ENCODE data around the gene CHD5.
A peak's percentile ranks its signal among the peaks of the same experiment; 100 is the strongest.
"Not testable (repeated sequence)": the region's sequence is repeated elsewhere in the genome, so short reads cannot be mapped to it uniquely, and the experiment has no call there.

CHD5 gene

GRCh38 chr1:6068073-6068472 lies 112.0 kb downstream of the CHD5 start:
- Histone ChIP-seq H3K9me3 (ENCODE audit: insufficient read depth, low read depth, low read length) (no peaks in the 10 kb centered on the region), H2BK120ac (ENCODE audit: insufficient read depth, low read length, poor library complexity) (no peak overlapping the region), H3K79me2 (ENCODE audit: control insufficient read depth, insufficient read depth, low read length, poor library complexity) (no peaks in the 10 kb centered on the region), H3K4me2 (ENCODE audit: low read length) (no peak overlapping the region), H4K12ac (ENCODE audit: low read depth, low read length) (no peak overlapping the region), H3K27ac (ENCODE audit: low read depth, low read length) (no peak overlapping the region), H2BK5ac (ENCODE audit: low read depth, low read length, poor library complexity) (no peak overlapping the region), H3K79me1 (ENCODE audit: low read length) (no peaks in the 10 kb centered on the region), H2BK12ac (ENCODE audit: low read length) (no peak overlapping the region), H3K9ac (ENCODE audit: low read length) (no peak overlapping the region), H3K4me1 (ENCODE audit: control insufficient read depth in 1 of 2, insufficient read depth in 2 of 2, low read length in 2 of 2) (no peaks in the 10 kb centered on the region), H2AK5ac (ENCODE audit: low read length) (no peak overlapping the region), H3K14ac (ENCODE audit: low read length) (no peak overlapping the region), H3K4ac (ENCODE audit: low read depth, low read length) (no peak overlapping the region), H3K27me3 (ENCODE audit: insufficient read depth, low read length) (no peaks in the 10 kb centered on the region), H4K91ac (ENCODE audit: low read depth, low read length) (no peak overlapping the region), H3K36me3 (ENCODE audit: control insufficient read depth in 1 of 2, insufficient read depth in 2 of 2, low read length in 2 of 2) (no peaks in the 10 kb centered on the region), H3K4me3 (ENCODE audit: low read depth, low read length) (no peak overlapping the region), H4K8ac (ENCODE audit: low read depth, low read length) (no peak overlapping the region), H3K23ac (ENCODE audit: low read length) (no peak overlapping the region), H3K18ac (ENCODE audit: low read length) (no peak overlapping the region), H2AFZ (ENCODE audit: insufficient read depth, low read length, poor library complexity) (no peak overlapping the region)
- DNase-seq = no peak
- no CpG with 5 or more reads among the region's 5 CpGs for WGBS (ENCODE audit: extremely low coverage, insufficient coverage, insufficient read length)

DNA sequence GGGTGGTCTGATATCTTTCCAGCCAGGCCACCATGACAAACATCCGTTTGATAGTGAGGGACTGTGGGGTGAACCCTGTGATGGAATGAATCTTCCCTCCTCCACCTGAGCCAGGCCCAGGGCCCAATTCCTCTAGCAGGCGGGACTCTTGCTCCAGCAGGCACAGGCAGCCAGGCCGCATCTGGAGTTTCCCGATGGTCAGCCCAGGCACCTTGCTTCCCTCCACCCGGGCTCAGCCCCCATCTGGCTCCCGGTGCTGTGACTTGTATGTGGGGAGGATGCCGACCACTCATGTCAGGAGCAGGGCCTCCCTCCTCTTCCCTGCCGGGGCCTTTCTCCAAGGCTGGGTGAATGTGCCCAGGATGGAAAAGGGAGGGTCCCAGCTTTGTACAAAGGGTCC lies 113.4 kb downstream of the CHD5 start:
- H2BK12ac ChIP-seq (ENCODE audit: low read length) = no peak overlapping the region
- no peak overlapping the region for H3K4ac ChIP-seq (ENCODE audit: low read depth, low read length)
- no peaks in the 10 kb centered on the region for H3K36me3 ChIP-seq (ENCODE audit: control insufficient read depth in 1 of 2, insufficient read depth in 2 of 2, low read length in 2 of 2)
- no peak overlapping the region for H4K12ac ChIP-seq (ENCODE audit: low read depth, low read length)
- H3K23ac ChIP-seq (ENCODE audit: low read length) = no peak overlapping the region
- H3K4me1 ChIP-seq (ENCODE audit: control insufficient read depth in 1 of 2, insufficient read depth in 2 of 2, low read length in 2 of 2) = no peaks in the 10 kb centered on the region
- no peak for DNase-seq
- H2BK5ac ChIP-seq (ENCODE audit: low read depth, low read length, poor library complexity) = no peak overlapping the region
- H3K9ac ChIP-seq (ENCODE audit: low read length) = no peak overlapping the region
- no peaks in the 10 kb centered on the region for H3K79me2 ChIP-seq (ENCODE audit: control insufficient read depth, insufficient read depth, low read length, poor library complexity)
- H2BK120ac ChIP-seq (ENCODE audit: insufficient read depth, low read length, poor library complexity) = no peak overlapping the region
- H3K4me3 ChIP-seq (ENCODE audit: low read depth, low read length) = no peak overlapping the region
- no peak overlapping the region for H4K8ac ChIP-seq (ENCODE audit: low read depth, low read length)
- H2AK5ac ChIP-seq (ENCODE audit: low read length) = no peak overlapping the region
- H3K18ac ChIP-seq (ENCODE audit: low read length) = no peak overlapping the region
- H3K4me2 ChIP-seq (ENCODE audit: low read length) = no peak overlapping the region
- H3K14ac ChIP-seq (ENCODE audit: low read length) = no peak overlapping the region
- no peaks in the 10 kb centered on the region for H3K79me1 ChIP-seq (ENCODE audit: low read length)
- H4K91ac ChIP-seq (ENCODE audit: low read depth, low read length) = no peak overlapping the region
- H3K9me3 ChIP-seq (ENCODE audit: insufficient read depth, low read depth, low read length) = no peaks in the 10 kb centered on the region
- H2AFZ ChIP-seq (ENCODE audit: insufficient read depth, low read length, poor library complexity) = no peak overlapping the region
- no peaks in the 10 kb centered on the region for H3K27me3 ChIP-seq (ENCODE audit: insufficient read depth, low read length)
- no peak overlapping the region for H3K27ac ChIP-seq (ENCODE audit: low read depth, low read length)
- no CpG with 5 or more reads among the region's 8 CpGs for WGBS (ENCODE audit: extremely low coverage, insufficient coverage, insufficient read length)

GRCh38 chr1:6065093-6065858 lies 114.8 kb downstream of the CHD5 start:
- Histone ChIP-seq H3K4me1 (ENCODE audit: control insufficient read depth in 1 of 2, insufficient read depth in 2 of 2, low read length in 2 of 2) (peaks cover under 1% of the 10 kb centered on the region in 2 experiments), H4K12ac (ENCODE audit: low read depth, low read length) (no peak overlapping the region), H2AK5ac (ENCODE audit: low read length) (no peak overlapping the region), H3K36me3 (ENCODE audit: control insufficient read depth in 1 of 2, insufficient read depth in 2 of 2, low read length in 2 of 2) (no peaks in the 10 kb centered on the region), H3K9ac (ENCODE audit: low read length) (no peak overlapping the region), H3K79me1 (ENCODE audit: low read length) (no peaks in the 10 kb centered on the region), H3K27ac (ENCODE audit: low read depth, low read length) (no peak overlapping the region), H3K79me2 (ENCODE audit: control insufficient read depth, insufficient read depth, low read length, poor library complexity) (no peaks in the 10 kb centered on the region), H3K9me3 (ENCODE audit: insufficient read depth, low read depth, low read length) (no peaks in the 10 kb centered on the region), H2BK120ac (ENCODE audit: insufficient read depth, low read length, poor library complexity) (no peak overlapping the region), H4K91ac (ENCODE audit: low read depth, low read length) (no peak overlapping the region), H2BK5ac (ENCODE audit: low read depth, low read length, poor library complexity) (no peak overlapping the region), H3K27me3 (ENCODE audit: insufficient read depth, low read length) (no peaks in the 10 kb centered on the region), H3K14ac (ENCODE audit: low read length) (no peak overlapping the region), H4K8ac (ENCODE audit: low read depth, low read length) (no peak overlapping the region), H3K4me3 (ENCODE audit: low read depth, low read length) (no peak overlapping the region), H3K23ac (ENCODE audit: low read length) (no peak overlapping the region), H3K4ac (ENCODE audit: low read depth, low read length) (no peak overlapping the region), H3K4me2 (ENCODE audit: low read length) (no peak overlapping the region), H2BK12ac (ENCODE audit: low read length) (no peak overlapping the region), H2AFZ (ENCODE audit: insufficient read depth, low read length, poor library complexity) (no peak overlapping the region), H3K18ac (ENCODE audit: low read length) (no peak overlapping the region)
- no CpG with 5 or more reads among the region's 28 CpGs for WGBS (ENCODE audit: extremely low coverage, insufficient coverage, insufficient read length)
- DNase-seq = peak; percentile 77 to 78

DNA sequence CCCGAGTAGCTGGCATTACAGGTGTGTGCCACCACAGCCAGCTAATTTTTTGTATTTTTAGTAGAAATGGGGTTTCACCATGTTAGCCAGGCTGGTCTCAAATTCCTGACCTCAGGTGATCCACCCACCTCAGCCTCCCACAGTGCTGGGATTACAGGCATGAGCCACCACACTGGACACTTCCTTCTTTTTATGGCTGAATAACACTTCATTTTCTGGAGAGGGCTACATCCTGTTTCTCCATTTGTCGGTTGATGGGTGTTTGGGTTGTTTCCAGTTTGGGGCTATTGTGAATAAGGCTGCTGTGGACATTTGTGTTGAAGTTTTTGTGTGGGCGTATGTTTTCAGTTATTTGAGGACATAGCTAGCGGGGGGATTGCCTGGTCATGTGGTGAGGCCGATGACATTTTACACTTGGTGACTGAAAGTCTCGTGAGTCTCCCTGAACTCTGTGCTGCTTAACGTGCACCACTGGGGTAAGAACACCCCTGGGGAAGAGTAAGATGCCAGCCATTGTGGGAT lies 116.5 kb downstream of the CHD5 start:
- not testable (repeated sequence) for H2BK5ac ChIP-seq (ENCODE audit: low read depth, low read length, poor library complexity); H2BK12ac ChIP-seq (ENCODE audit: low read length); H3K36me3 ChIP-seq (ENCODE audit: control insufficient read depth in 1 of 2, insufficient read depth in 2 of 2, low read length in 2 of 2); H3K18ac ChIP-seq (ENCODE audit: low read length); H3K79me1 ChIP-seq (ENCODE audit: low read length); H3K9me3 ChIP-seq (ENCODE audit: insufficient read depth, low read depth, low read length); H3K4me3 ChIP-seq (ENCODE audit: low read depth, low read length); H3K9ac ChIP-seq (ENCODE audit: low read length); H3K23ac ChIP-seq (ENCODE audit: low read length); H3K14ac ChIP-seq (ENCODE audit: low read length); H4K8ac ChIP-seq (ENCODE audit: low read depth, low read length); H4K91ac ChIP-seq (ENCODE audit: low read depth, low read length); H3K27me3 ChIP-seq (ENCODE audit: insufficient read depth, low read length); H3K4ac ChIP-seq (ENCODE audit: low read depth, low read length); H3K79me2 ChIP-seq (ENCODE audit: control insufficient read depth, insufficient read depth, low read length, poor library complexity); H2AK5ac ChIP-seq (ENCODE audit: low read length); H3K27ac ChIP-seq (ENCODE audit: low read depth, low read length); H4K12ac ChIP-seq (ENCODE audit: low read depth, low read length); H2AFZ ChIP-seq (ENCODE audit: insufficient read depth, low read length, poor library complexity); H2BK120ac ChIP-seq (ENCODE audit: insufficient read depth, low read length, poor library complexity); H3K4me2 ChIP-seq (ENCODE audit: low read length)
- peaks cover 14 to 15% of the 10 kb centered on the region in 2 experiments for H3K4me1 ChIP-seq (ENCODE audit: control insufficient read depth in 1 of 2, insufficient read depth in 2 of 2, low read length in 2 of 2)
- no CpG with 5 or more reads among the region's 7 CpGs for WGBS (ENCODE audit: extremely low coverage, insufficient coverage, insufficient read length)
- peak in 1 of 2 donors; percentile 25 for DNase-seq

All from trophoblast cell (in vitro differentiated cells and primary cell).